GM23338 (cell line): Measurements from ENCODE around the gene MARCHF2.

Source experiments
- EZH2phosphoT487 ChIP-seq: fragments of 200-600 bp; sonication (generic); IDR thresholded peaks from one replicate; pipeline ENCODE4 v1.8.1; 2018; ENCODE audit warnings: antibody characterized with exemption; ENCODE audit not compliant: unreplicated experiment
- NANOG ChIP-seq: IDR thresholded peaks from 2 replicates; pipeline ENCODE4 v1.6.1; 2016; ENCODE audit warnings: antibody characterized with exemption, borderline replicate concordance
- POLR2AphosphoS5 ChIP-seq: IDR thresholded peaks from 2 replicates; pipeline ENCODE4 v1.6.1; 2016; ENCODE audit warnings: antibody characterized with exemption, low read depth
- TF ChIP-seq, protein P1 (sequence below), 2 experiments: fragments of 200-600 bp in 1 of 2; sonication (generic) in 1 of 2; conservative IDR thresholded peaks; 2 replicates each; pipeline versions ENCODE4 v1.5.1 to v1.6.1; 2016 to 2017; ENCODE audit warnings: antibody characterized with exemption in 2 of 2, low read depth in 2 of 2, mild to moderate bottlenecking in 2 of 2, moderate library complexity in 1 of 2
- TF ChIP-seq, protein P2 (sequence below): IDR thresholded peaks from one replicate; pipeline ENCODE4 v1.6.1; 2018; ENCODE audit warnings: antibody characterized with exemption; ENCODE audit not compliant: unreplicated experiment
- TF ChIP-seq, protein P3 (sequence below): IDR thresholded peaks from 2 replicates; pipeline ENCODE4 v1.6.1; 2016; ENCODE audit warnings: antibody characterized with exemption

DNA sequence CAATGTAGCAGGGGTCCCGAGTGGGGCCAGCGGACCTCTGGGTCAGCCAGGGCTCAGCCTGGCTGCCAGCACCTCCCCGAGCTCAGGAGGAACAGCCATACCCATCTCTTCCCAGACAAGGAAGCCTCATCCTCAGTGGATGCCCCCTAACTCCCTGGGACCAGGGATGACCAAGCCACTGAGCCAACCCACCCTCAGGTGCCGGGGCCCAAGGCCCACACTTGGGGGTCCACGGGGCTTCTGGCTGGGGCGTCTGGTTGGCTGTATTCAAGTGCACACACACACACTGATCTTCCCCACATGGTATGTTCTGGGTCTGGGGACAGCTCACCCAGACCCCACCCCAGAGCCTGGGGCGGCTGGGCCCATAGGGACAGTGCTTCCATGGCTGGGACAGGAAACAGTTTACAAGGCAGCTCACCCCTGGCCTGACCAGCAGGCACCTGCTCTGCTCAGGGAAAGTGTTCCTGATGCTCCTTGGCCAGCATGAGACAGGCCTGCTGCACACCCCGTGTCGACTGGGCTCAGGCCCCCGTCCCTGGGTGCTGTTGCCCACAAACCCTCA, 15.3 kb upstream of the MARCHF2 start:
- TF ChIP-seq EZH2phosphoT487: no peak
- TF ChIP-seq, protein P1, sequence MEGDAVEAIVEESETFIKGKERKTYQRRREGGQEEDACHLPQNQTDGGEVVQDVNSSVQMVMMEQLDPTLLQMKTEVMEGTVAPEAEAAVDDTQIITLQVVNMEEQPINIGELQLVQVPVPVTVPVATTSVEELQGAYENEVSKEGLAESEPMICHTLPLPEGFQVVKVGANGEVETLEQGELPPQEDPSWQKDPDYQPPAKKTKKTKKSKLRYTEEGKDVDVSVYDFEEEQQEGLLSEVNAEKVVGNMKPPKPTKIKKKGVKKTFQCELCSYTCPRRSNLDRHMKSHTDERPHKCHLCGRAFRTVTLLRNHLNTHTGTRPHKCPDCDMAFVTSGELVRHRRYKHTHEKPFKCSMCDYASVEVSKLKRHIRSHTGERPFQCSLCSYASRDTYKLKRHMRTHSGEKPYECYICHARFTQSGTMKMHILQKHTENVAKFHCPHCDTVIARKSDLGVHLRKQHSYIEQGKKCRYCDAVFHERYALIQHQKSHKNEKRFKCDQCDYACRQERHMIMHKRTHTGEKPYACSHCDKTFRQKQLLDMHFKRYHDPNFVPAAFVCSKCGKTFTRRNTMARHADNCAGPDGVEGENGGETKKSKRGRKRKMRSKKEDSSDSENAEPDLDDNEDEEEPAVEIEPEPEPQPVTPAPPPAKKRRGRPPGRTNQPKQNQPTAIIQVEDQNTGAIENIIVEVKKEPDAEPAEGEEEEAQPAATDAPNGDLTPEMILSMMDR (conservative IDR thresholded peaks at IDR 0.05; ENCODE audit: low read depth in 2 of 2): no peak
- TF ChIP-seq, protein P2, sequence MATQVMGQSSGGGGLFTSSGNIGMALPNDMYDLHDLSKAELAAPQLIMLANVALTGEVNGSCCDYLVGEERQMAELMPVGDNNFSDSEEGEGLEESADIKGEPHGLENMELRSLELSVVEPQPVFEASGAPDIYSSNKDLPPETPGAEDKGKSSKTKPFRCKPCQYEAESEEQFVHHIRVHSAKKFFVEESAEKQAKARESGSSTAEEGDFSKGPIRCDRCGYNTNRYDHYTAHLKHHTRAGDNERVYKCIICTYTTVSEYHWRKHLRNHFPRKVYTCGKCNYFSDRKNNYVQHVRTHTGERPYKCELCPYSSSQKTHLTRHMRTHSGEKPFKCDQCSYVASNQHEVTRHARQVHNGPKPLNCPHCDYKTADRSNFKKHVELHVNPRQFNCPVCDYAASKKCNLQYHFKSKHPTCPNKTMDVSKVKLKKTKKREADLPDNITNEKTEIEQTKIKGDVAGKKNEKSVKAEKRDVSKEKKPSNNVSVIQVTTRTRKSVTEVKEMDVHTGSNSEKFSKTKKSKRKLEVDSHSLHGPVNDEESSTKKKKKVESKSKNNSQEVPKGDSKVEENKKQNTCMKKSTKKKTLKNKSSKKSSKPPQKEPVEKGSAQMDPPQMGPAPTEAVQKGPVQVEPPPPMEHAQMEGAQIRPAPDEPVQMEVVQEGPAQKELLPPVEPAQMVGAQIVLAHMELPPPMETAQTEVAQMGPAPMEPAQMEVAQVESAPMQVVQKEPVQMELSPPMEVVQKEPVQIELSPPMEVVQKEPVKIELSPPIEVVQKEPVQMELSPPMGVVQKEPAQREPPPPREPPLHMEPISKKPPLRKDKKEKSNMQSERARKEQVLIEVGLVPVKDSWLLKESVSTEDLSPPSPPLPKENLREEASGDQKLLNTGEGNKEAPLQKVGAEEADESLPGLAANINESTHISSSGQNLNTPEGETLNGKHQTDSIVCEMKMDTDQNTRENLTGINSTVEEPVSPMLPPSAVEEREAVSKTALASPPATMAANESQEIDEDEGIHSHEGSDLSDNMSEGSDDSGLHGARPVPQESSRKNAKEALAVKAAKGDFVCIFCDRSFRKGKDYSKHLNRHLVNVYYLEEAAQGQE: no peak
- no peak for TF ChIP-seq POLR2AphosphoS5
- TF ChIP-seq, protein P3, sequence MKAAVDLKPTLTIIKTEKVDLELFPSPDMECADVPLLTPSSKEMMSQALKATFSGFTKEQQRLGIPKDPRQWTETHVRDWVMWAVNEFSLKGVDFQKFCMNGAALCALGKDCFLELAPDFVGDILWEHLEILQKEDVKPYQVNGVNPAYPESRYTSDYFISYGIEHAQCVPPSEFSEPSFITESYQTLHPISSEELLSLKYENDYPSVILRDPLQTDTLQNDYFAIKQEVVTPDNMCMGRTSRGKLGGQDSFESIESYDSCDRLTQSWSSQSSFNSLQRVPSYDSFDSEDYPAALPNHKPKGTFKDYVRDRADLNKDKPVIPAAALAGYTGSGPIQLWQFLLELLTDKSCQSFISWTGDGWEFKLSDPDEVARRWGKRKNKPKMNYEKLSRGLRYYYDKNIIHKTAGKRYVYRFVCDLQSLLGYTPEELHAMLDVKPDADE: no peak
- TF ChIP-seq NANOG: no peak
